ENCODE data around the gene ULK4. TPM values are rescaled to one million over a fixed set of nuclear protein-coding genes. Genes with fewer than 3 reads are reported as not detected.

Gene ULK4
- total and polyA plus RNA-seq, 9 of the 15 experiments (the other 6 are each of a cell fraction or from before 2014, with no cell fraction given) = 3.0 to 5.9 (median 3.5) TPM

DNA sequence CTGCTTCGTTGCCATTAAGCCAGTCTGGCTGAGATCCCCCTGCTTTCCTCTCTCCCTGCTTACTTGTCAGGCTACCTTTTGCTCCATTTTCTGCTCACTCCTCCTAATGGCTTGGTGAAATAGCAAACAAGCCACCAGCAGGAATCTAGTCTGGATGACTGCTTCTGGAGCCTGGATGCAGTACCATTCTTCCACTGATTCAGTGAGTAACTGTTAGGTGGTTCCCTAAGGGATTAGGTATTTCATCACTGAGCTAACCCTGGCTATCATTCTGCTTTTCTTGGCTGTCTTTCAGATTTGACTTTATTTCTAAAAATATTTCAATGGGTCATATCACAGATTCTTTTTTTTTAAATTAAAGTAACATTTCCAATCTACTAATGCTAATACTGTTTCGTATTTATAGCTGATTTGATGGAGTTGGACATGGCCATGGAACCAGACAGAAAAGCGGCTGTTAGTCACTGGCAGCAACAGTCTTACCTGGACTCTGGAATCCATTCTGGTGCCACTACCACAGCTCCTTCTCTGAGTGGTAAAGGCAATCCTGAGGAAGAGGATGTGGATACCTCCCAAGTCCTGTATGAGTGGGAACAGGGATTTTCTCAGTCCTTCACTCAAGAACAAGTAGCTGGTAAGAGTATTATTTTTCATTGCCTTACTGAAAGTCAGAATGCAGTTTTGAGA lies 737.6 kb downstream of the ULK4 start:
- WGBS (ENCODE audit: insufficient coverage, low coverage, missing lambda C conversion rate) = 100% methylated on average over 3 of the region's 3 CpGs
- H3K9me1 ChIP-seq (ENCODE audit: control insufficient read depth, insufficient read depth, low read length) = no peaks in the 10 kb centered on the region
- no peaks in the 10 kb centered on the region; a peak in 2 of 5 replicates for H3K4me1 ChIP-seq (replicated peaks in 1 of 2; ENCODE audit: control insufficient read depth in 2 of 2, insufficient read depth in 2 of 2, low read length in 2 of 2)
- H3K36me3 ChIP-seq (ENCODE audit: control insufficient read depth, insufficient read depth, low read length) = peaks cover 51% of the 10 kb centered on the region
- H3K27me3 ChIP-seq (ENCODE audit: control insufficient read depth in 2 of 2, insufficient read depth in 2 of 2, low read length in 2 of 2) = no peaks in the 10 kb centered on the region
- H3K9me3 ChIP-seq (replicated peaks; ENCODE audit: control insufficient read depth, insufficient read depth, low read depth, low read length) = no peaks in the 10 kb centered on the region
- ChIA-PET POLR2A (interaction anchor here (0.6 to 1.9 kb wide), 6 partner anchors 10 to 504 kb away, joined by 3 to 6 read pairs (median 4); partner anchors contain the start of gene CTNNB1), CTCF (ENCODE audit: low intra/inter-chr PET ratio) (no interaction called here)
- no peak for DNase-seq (ENCODE audit: extremely low read depth in 1 of 4, low spot score in 3 of 4)
- intact Hi-C loops (cut with micrococcal nuclease) = no loop called here
- no peak for ATAC-seq
- no peak overlapping the region for H3K4me3 ChIP-seq
- no peak overlapping the region for H3K4me2 ChIP-seq (ENCODE audit: insufficient read depth, low read length)
- no TSS peak for BruUV-seq (replicated peaks)
- in situ Hi-C loops (cut with MboI) = no loop called here
- no peak for TF ChIP-seq ZFP36 (IDR thresholded peaks at IDR 0.05; ENCODE audit: low read depth, low read length, partially characterized antibody)
- no peak for TF ChIP-seq CHD1 (IDR thresholded peaks at IDR 0.05; ENCODE audit: low read length)
- TF ChIP-seq, protein P1, sequence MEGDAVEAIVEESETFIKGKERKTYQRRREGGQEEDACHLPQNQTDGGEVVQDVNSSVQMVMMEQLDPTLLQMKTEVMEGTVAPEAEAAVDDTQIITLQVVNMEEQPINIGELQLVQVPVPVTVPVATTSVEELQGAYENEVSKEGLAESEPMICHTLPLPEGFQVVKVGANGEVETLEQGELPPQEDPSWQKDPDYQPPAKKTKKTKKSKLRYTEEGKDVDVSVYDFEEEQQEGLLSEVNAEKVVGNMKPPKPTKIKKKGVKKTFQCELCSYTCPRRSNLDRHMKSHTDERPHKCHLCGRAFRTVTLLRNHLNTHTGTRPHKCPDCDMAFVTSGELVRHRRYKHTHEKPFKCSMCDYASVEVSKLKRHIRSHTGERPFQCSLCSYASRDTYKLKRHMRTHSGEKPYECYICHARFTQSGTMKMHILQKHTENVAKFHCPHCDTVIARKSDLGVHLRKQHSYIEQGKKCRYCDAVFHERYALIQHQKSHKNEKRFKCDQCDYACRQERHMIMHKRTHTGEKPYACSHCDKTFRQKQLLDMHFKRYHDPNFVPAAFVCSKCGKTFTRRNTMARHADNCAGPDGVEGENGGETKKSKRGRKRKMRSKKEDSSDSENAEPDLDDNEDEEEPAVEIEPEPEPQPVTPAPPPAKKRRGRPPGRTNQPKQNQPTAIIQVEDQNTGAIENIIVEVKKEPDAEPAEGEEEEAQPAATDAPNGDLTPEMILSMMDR (IDR thresholded peaks at IDR 0.05 in 2 of 3, conservative IDR thresholded peaks at IDR 0.05 in 1 of 3; ENCODE audit: insufficient read depth in 2 of 3, low read depth in 1 of 3, low read length in 3 of 3) = no peak
- TF ChIP-seq NCOA4 (IDR thresholded peaks at IDR 0.05; ENCODE audit: partially characterized antibody) = no peak
- TF ChIP-seq, protein P2, sequence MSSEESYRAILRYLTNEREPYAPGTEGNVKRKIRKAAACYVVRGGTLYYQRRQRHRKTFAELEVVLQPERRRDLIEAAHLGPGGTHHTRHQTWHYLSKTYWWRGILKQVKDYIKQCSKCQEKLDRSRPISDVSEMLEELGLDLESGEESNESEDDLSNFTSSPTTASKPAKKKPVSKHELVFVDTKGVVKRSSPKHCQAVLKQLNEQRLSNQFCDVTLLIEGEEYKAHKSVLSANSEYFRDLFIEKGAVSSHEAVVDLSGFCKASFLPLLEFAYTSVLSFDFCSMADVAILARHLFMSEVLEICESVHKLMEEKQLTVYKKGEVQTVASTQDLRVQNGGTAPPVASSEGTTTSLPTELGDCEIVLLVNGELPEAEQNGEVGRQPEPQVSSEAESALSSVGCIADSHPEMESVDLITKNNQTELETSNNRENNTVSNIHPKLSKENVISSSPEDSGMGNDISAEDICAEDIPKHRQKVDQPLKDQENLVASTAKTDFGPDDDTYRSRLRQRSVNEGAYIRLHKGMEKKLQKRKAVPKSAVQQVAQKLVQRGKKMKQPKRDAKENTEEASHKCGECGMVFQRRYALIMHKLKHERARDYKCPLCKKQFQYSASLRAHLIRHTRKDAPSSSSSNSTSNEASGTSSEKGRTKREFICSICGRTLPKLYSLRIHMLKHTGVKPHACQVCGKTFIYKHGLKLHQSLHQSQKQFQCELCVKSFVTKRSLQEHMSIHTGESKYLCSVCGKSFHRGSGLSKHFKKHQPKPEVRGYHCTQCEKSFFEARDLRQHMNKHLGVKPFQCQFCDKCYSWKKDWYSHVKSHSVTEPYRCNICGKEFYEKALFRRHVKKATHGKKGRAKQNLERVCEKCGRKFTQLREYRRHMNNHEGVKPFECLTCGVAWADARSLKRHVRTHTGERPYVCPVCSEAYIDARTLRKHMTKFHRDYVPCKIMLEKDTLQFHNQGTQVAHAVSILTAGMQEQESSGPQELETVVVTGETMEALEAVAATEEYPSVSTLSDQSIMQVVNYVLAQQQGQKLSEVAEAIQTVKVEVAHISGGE (CRISPR knock-in tag; IDR thresholded peaks at IDR 0.05) = no peak
- TF ChIP-seq SIN3B (IDR thresholded peaks at IDR 0.05; ENCODE audit: low read depth) = no peak
- TF ChIP-seq, protein P3, sequence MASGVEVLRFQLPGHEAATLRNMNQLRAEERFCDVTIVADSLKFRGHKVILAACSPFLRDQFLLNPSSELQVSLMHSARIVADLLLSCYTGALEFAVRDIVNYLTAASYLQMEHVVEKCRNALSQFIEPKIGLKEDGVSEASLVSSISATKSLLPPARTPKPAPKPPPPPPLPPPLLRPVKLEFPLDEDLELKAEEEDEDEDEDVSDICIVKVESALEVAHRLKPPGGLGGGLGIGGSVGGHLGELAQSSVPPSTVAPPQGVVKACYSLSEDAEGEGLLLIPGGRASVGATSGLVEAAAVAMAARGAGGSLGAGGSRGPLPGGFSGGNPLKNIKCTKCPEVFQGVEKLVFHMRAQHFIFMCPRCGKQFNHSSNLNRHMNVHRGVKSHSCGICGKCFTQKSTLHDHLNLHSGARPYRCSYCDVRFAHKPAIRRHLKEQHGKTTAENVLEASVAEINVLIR (CRISPR knock-in tag; IDR thresholded peaks at IDR 0.05) = no peak
- H3K27ac ChIP-seq (ENCODE audit: extremely low read depth, low read depth, low read length) = no peak overlapping the region
- H3K9ac ChIP-seq (ENCODE audit: insufficient read depth in 1 of 2, low read depth in 2 of 2, low read length in 2 of 2) = no peak overlapping the region
- no peak overlapping the region for H2AFZ ChIP-seq (ENCODE audit: low read depth, low read length)
- H4K20me1 ChIP-seq (replicated peaks; ENCODE audit: control insufficient read depth, insufficient read depth, low read length) = peaks cover 24% of the 10 kb centered on the region
- FAIRE-seq = no peak
- H3K79me2 ChIP-seq (ENCODE audit: control insufficient read depth, insufficient read depth, low read length) = peaks cover 43% of the 10 kb centered on the region

Data from K562 (cell line).